Natural killer cell treated with Interleukin-12 subunit alpha and Interleukin-12 subunit beta and Interleukin-15 and Interleukin-18, amount 100 ng/mL, for 72 hours (primary cell): Measurements from ENCODE around the gene PEX3. TPM values are rescaled to one million over a fixed set of nuclear protein-coding genes. Genes with fewer than 3 reads are reported as not detected.

Experiments
- ATAC-seq, 2 donors: fragments of 150-1000 bp; cut with Tn5 transposase in 1 of 2; sonication (Bioruptor Pico), chemical (Tn5 transposase) in 1 of 2; 2 replicates each; pipeline ENCODE4 v1.10.0; 2021
- DNase-seq: peaks from one replicate; pipeline ENCODE4 v3.0.0; 2022; ENCODE audit warnings: low spot score
- H3K27ac Mint-ChIP-seq, 2 donors: 1 replicate in 1 of 2; 2 replicates in 1 of 2; pipeline ENCODE4 v1.8.0; 2022; ENCODE audit warnings: mixed read lengths in 2 of 2, mild to moderate bottlenecking in 1 of 2, moderate library complexity in 1 of 2
- H3K27me3 Mint-ChIP-seq, 2 donors: 1 replicate in 1 of 2; 2 replicates in 1 of 2; pipeline ENCODE4 v1.8.0; 2022; ENCODE audit warnings: mixed read lengths in 2 of 2
- H3K36me3 Mint-ChIP-seq: one replicate; pipeline ENCODE4 v1.8.0; 2022; ENCODE audit warnings: mixed read lengths
- H3K4me1 Mint-ChIP-seq, 2 donors: 1 replicate in 1 of 2; 2 replicates in 1 of 2; pipeline ENCODE4 v1.8.0; 2022; ENCODE audit warnings: low read depth in 2 of 2, mixed read lengths in 2 of 2, mild to moderate bottlenecking in 1 of 2
- H3K4me3 Mint-ChIP-seq: one replicate; pipeline ENCODE4 v1.8.0; 2022; ENCODE audit warnings: mixed read lengths
- H3K9me3 Mint-ChIP-seq: 2 replicates; pipeline ENCODE4 v1.8.0; 2022; ENCODE audit warnings: mixed read lengths
- total RNA-seq, 2 donors: library from RNA; stranded (reverse); gene quantifications; one replicate each; pipeline ENCODE4 v1.2.3, GENCODE V29; 2022

Gene PEX3
- total RNA-seq, 2 donors from 2014 or later, result 21.8 to 23.3 TPM

- H3K36me3 Mint-ChIP-seq, result no peaks in the 10 kb centered on the region
- H3K9me3 Mint-ChIP-seq, result no peaks in the 10 kb centered on the region
- ATAC-seq (no peak), DNase-seq (no peak)
- H3K4me3 Mint-ChIP-seq, result no peak overlapping the region
- no peaks in the 10 kb centered on the region for H3K27me3 Mint-ChIP-seq
- H3K27ac Mint-ChIP-seq, result no peak overlapping the region
- H3K4me1 Mint-ChIP-seq, result peaks cover 6 to 9% of the 10 kb centered on the region in 2 donors
Observed at GRCh38 chr6:143525356-143525755, 74.8 kb downstream of the PEX3 start.

- Mint-ChIP-seq H3K27me3 (no peaks in the 10 kb centered on the region), H3K9me3 (no peaks in the 10 kb centered on the region), H3K27ac (peak overlapping the region in 1 of 2 donors; percentile 18), H3K4me1 (peaks cover 6 to 9% of the 10 kb centered on the region in 2 donors), H3K4me3 (no peak overlapping the region), H3K36me3 (no peaks in the 10 kb centered on the region)
- DNase-seq, result no peak
- ATAC-seq, result no peak
Observed at GRCh38 chr6:143527677-143528076, 77.1 kb downstream of the PEX3 start.

- Mint-ChIP-seq H3K36me3 (no peaks in the 10 kb centered on the region), H3K4me1 (peaks cover 6 to 9% of the 10 kb centered on the region in 2 donors), H3K27ac (peak overlapping the region; percentile 18 to 25), H3K27me3 (no peaks in the 10 kb centered on the region), H3K9me3 (no peaks in the 10 kb centered on the region), H3K4me3 (no peak overlapping the region)
- ATAC-seq (no peak), DNase-seq (no peak)
Observed at GRCh38 chr6:143528164-143528811, 77.7 kb downstream of the PEX3 start.

GRCh38 chr6:143529095-143529494 lies 78.5 kb downstream of the PEX3 start:
- ATAC-seq, result no peak

GRCh38 chr6:143531720-143532499 lies 81.3 kb downstream of the PEX3 start:
- Mint-ChIP-seq H3K27me3 (no peaks in the 10 kb centered on the region), H3K9me3 (no peaks in the 10 kb centered on the region), H3K27ac (no peak overlapping the region), H3K4me1 (peaks cover 9 to 10% of the 10 kb centered on the region in 2 donors), H3K36me3 (no peaks in the 10 kb centered on the region), H3K4me3 (no peak overlapping the region)
- no peak for ATAC-seq
- no peak for DNase-seq

More at GRCh38 chr6:143529095-143529494, 78.5 kb downstream of the PEX3 start:
- DNase-seq, result no peak
- Mint-ChIP-seq H3K27me3 (no peaks in the 10 kb centered on the region), H3K27ac (peak overlapping the region; percentile 18 to 25), H3K36me3 (no peaks in the 10 kb centered on the region), H3K4me3 (no peak overlapping the region), H3K4me1 (peaks cover 6 to 9% of the 10 kb centered on the region in 2 donors), H3K9me3 (no peaks in the 10 kb centered on the region)

GRCh38 chr6:143535189-143535614 lies 84.6 kb downstream of the PEX3 start:
- Mint-ChIP-seq H3K36me3 (no peaks in the 10 kb centered on the region), H3K4me1 (peaks cover 9 to 16% of the 10 kb centered on the region in 2 donors), H3K9me3 (no peaks in the 10 kb centered on the region), H3K4me3 (no peak overlapping the region), H3K27me3 (no peaks in the 10 kb centered on the region), H3K27ac (no peak overlapping the region)
- DNase-seq, result no peak
- ATAC-seq, result no peak

- Mint-ChIP-seq H3K27me3 (no peaks in the 10 kb centered on the region), H3K4me1 (peaks cover 9 to 16% of the 10 kb centered on the region in 2 donors), H3K4me3 (peak overlapping the region; percentile 69), H3K36me3 (no peaks in the 10 kb centered on the region), H3K9me3 (no peaks in the 10 kb centered on the region), H3K27ac (peak overlapping the region in 1 of 2 donors; percentile 22)
- ATAC-seq (peak; percentile 88 to 89), DNase-seq (peak; percentile 74)
Observed at GRCh38 chr6:143536461-143536865, 85.9 kb downstream of the PEX3 start.

GRCh38 chr6:143536866-143537691 lies 86.5 kb downstream of the PEX3 start:
- H3K4me1 Mint-ChIP-seq, result peaks cover 9 to 16% of the 10 kb centered on the region in 2 donors
- no peaks in the 10 kb centered on the region for H3K9me3 Mint-ChIP-seq
- H3K4me3 Mint-ChIP-seq, result peak overlapping the region; percentile 76
- H3K36me3 Mint-ChIP-seq, result no peaks in the 10 kb centered on the region
- ATAC-seq (peak; percentile 81 to 82), DNase-seq (peak; percentile 73)
- no peaks in the 10 kb centered on the region for H3K27me3 Mint-ChIP-seq
- peak overlapping the region in 1 of 2 donors; percentile 43 for H3K27ac Mint-ChIP-seq

- Mint-ChIP-seq H3K27me3 (no peaks in the 10 kb centered on the region), H3K4me1 (peaks cover 18 to 21% of the 10 kb centered on the region in 2 donors), H3K4me3 (peak overlapping the region; percentile 76), H3K27ac (peak overlapping the region; percentile 21 to 22), H3K36me3 (no peaks in the 10 kb centered on the region), H3K9me3 (no peaks in the 10 kb centered on the region)
- DNase-seq (no peak), ATAC-seq (no peak)
Observed at GRCh38 chr6:143538374-143538773, 87.8 kb downstream of the PEX3 start.

- no peaks in the 10 kb centered on the region for H3K27me3 Mint-ChIP-seq
Observed at GRCh38 chr6:143539106-143539505, 88.5 kb downstream of the PEX3 start.

GRCh38 chr6:143539734-143540133 lies 89.1 kb downstream of the PEX3 start:
- Mint-ChIP-seq H3K4me3 (no peak overlapping the region), H3K27ac (peak overlapping the region in 1 of 2 donors; percentile 38), H3K36me3 (no peaks in the 10 kb centered on the region), H3K4me1 (peaks cover 25 to 31% of the 10 kb centered on the region in 2 donors), H3K27me3 (no peaks in the 10 kb centered on the region), H3K9me3 (no peaks in the 10 kb centered on the region)
- no peak for ATAC-seq
- DNase-seq, result no peak

More at GRCh38 chr6:143539106-143539505, 88.5 kb downstream of the PEX3 start:
- DNase-seq, result no peak
- peak overlapping the region in 1 of 2 donors; percentile 22 for H3K27ac Mint-ChIP-seq
- no peak for ATAC-seq
- H3K4me3 Mint-ChIP-seq, result peak overlapping the region; percentile 76
- peaks cover 22 to 26% of the 10 kb centered on the region in 2 donors for H3K4me1 Mint-ChIP-seq
- H3K9me3 Mint-ChIP-seq, result no peaks in the 10 kb centered on the region
- no peaks in the 10 kb centered on the region for H3K36me3 Mint-ChIP-seq

- H3K4me3 Mint-ChIP-seq, result no peak overlapping the region
- peak overlapping the region in 1 of 2 donors; percentile 38 for H3K27ac Mint-ChIP-seq
- H3K36me3 Mint-ChIP-seq, result no peaks in the 10 kb centered on the region
Observed at GRCh38 chr6:143540192-143540591, 89.6 kb downstream of the PEX3 start.

More at GRCh38 chr6:143540192-143540591, 89.6 kb downstream of the PEX3 start:
- ATAC-seq, result no peak
- DNase-seq, result no peak
- Mint-ChIP-seq H3K9me3 (no peaks in the 10 kb centered on the region), H3K4me1 (peaks cover 29 to 35% of the 10 kb centered on the region in 2 donors), H3K27me3 (no peaks in the 10 kb centered on the region)
